WTC11 (cell line): ENCODE data around the gene PI4KA. TPM values are rescaled to one million over a fixed set of nuclear protein-coding genes. Genes with fewer than 3 reads are reported as not detected.

Source experiments
- ATAC-seq: fragments of 200-7000 bp; cut with Tn5 transposase; 2 replicates; pipeline ENCODE4 v1.10.0; 2021; ENCODE audit warnings: mild to moderate bottlenecking, moderate library complexity
- CTCF ChIA-PET: fragments of 300-600 bp; sonication (Branson Sonifier 250); formaldehyde crosslinking; loops from one replicate; lab custom pipeline; 2021; ENCODE audit warnings: antibody characterized with exemption; lab: Charles Lee
- POLR2A ChIA-PET: fragments of 350-600 bp; sonication (Branson Sonifier 250); formaldehyde crosslinking; loops from one replicate; lab custom pipeline; 2021; ENCODE audit warnings: antibody characterized with exemption; lab: Charles Lee
- DNase-seq: peaks from one replicate; pipeline ENCODE4 v3.0.0; 2021; ENCODE audit warnings: low spot score
- H3K27ac Mint-ChIP-seq: 2 replicates; pipeline ENCODE4 v1.8.0; 2021; ENCODE audit warnings: mixed read lengths
- H3K27me3 Mint-ChIP-seq: 2 replicates; pipeline ENCODE4 v1.8.0; 2021; ENCODE audit warnings: low read depth, mild to moderate bottlenecking, moderate library complexity, mixed read lengths
- H3K36me3 Mint-ChIP-seq: 2 replicates; pipeline ENCODE4 v1.8.0; 2021; ENCODE audit warnings: mixed read lengths
- H3K4me1 Mint-ChIP-seq: 2 replicates; pipeline ENCODE4 v1.8.0; 2022; ENCODE audit warnings: mixed read lengths
- H3K4me3 Mint-ChIP-seq: 2 replicates; pipeline ENCODE4 v1.8.0; 2021; ENCODE audit warnings: mild to moderate bottlenecking, moderate library complexity, mixed read lengths
- H3K9me3 Mint-ChIP-seq: 2 replicates; pipeline ENCODE4 v1.8.0; 2021; ENCODE audit warnings: mixed read lengths
- ARID4B ChIP-seq: sonication (generic); formaldehyde crosslinking; IDR thresholded peaks from 2 replicates; pipeline ENCODE4 v1.8.0; 2023; ENCODE audit warnings: missing genetic modification reagents, mild to moderate bottlenecking, borderline replicate concordance
- ATF1 ChIP-seq: sonication (generic); formaldehyde crosslinking; IDR thresholded peaks from 2 replicates; pipeline ENCODE4 v1.8.1; 2023; ENCODE audit warnings: mild to moderate bottlenecking, moderate library complexity, missing genetic modification reagents
- ATF2 ChIP-seq: sonication (generic); formaldehyde crosslinking; IDR thresholded peaks from 2 replicates; pipeline ENCODE4 v1.8.1; 2022; ENCODE audit warnings: low read depth, missing genetic modification reagents, borderline replicate concordance
- ATF6 ChIP-seq: sonication (generic); formaldehyde crosslinking; IDR thresholded peaks from 2 replicates; pipeline ENCODE4 v1.8.1; 2023; ENCODE audit warnings: mild to moderate bottlenecking, missing genetic modification reagents
- CDX4 ChIP-seq: fragments of 250-450 bp; sonication (Bioruptor Pico); IDR thresholded peaks from 2 replicates; pipeline ENCODE4 v1.9.0; 2021; ENCODE audit warnings: moderate library complexity, mild to moderate bottlenecking, inconsistent platforms, borderline replicate concordance
- E2F5 ChIP-seq: sonication (generic); formaldehyde crosslinking; IDR thresholded peaks from 2 replicates; pipeline ENCODE4 v1.8.1; 2022; ENCODE audit warnings: mild to moderate bottlenecking, moderate library complexity, missing genetic modification reagents
- EMX1 ChIP-seq: fragments of 250-450 bp; sonication (Bioruptor Pico); IDR thresholded peaks from 2 replicates; pipeline ENCODE4 v1.8.0; 2021; ENCODE audit warnings: mild to moderate bottlenecking
- ETV6 ChIP-seq: sonication (generic); formaldehyde crosslinking; IDR thresholded peaks from 2 replicates; pipeline ENCODE4 v1.8.1; 2022; ENCODE audit warnings: mild to moderate bottlenecking, missing genetic modification reagents
- GTF2I ChIP-seq: fragments of 250-450 bp; sonication (Bioruptor Pico); conservative IDR thresholded peaks from 2 replicates; pipeline ENCODE4 v1.4.0; 2021; ENCODE audit warnings: mild to moderate bottlenecking
- HMGXB4 ChIP-seq: sonication (generic); formaldehyde crosslinking; IDR thresholded peaks from 2 replicates; pipeline ENCODE4 v1.8.1; 2023; ENCODE audit warnings: mild to moderate bottlenecking, moderate library complexity, missing genetic modification reagents
- JAZF1 ChIP-seq: fragments of 250-450 bp; sonication (Bioruptor Pico); IDR thresholded peaks from 2 replicates; pipeline ENCODE4 v1.9.0; 2021; ENCODE audit warnings: moderate library complexity, mild to moderate bottlenecking, inconsistent platforms
- MYBL2 ChIP-seq: sonication (generic); formaldehyde crosslinking; IDR thresholded peaks from 2 replicates; pipeline ENCODE4 v1.8.1; 2023; ENCODE audit warnings: mild to moderate bottlenecking, moderate library complexity, missing genetic modification reagents
- NFATC4 ChIP-seq: fragments of 250-450 bp; sonication (Bioruptor Pico); IDR thresholded peaks from 2 replicates; pipeline ENCODE4 v1.9.0; 2021; ENCODE audit warnings: mild to moderate bottlenecking
- PRRX2 ChIP-seq: fragments of 250-450 bp; sonication (Bioruptor Pico); IDR thresholded peaks from 2 replicates; pipeline ENCODE4 v1.8.0; 2021; ENCODE audit warnings: mild to moderate bottlenecking
- TEAD4 ChIP-seq: sonication (generic); formaldehyde crosslinking; IDR thresholded peaks from 2 replicates; pipeline ENCODE4 v1.8.0; 2022; ENCODE audit warnings: mild to moderate bottlenecking, missing genetic modification reagents
- USF1 ChIP-seq: sonication (generic); formaldehyde crosslinking; IDR thresholded peaks from 2 replicates; pipeline ENCODE4 v1.8.0; 2022; ENCODE audit warnings: mild to moderate bottlenecking, missing genetic modification reagents
- USF2 ChIP-seq: sonication (generic); formaldehyde crosslinking; IDR thresholded peaks from 2 replicates; pipeline ENCODE4 v1.8.1; 2023; ENCODE audit warnings: mild to moderate bottlenecking, missing genetic modification reagents, moderate library complexity
- ZMAT4 ChIP-seq: fragments of 250-450 bp; sonication (Bioruptor Pico); IDR thresholded peaks from 2 replicates; pipeline ENCODE4 v1.9.0; 2021; ENCODE audit warnings: mild to moderate bottlenecking
- ZNF423 ChIP-seq: fragments of 250-450 bp; sonication (Bioruptor Pico); IDR thresholded peaks from 2 replicates; pipeline ENCODE4 v2.1.2; 2022; ENCODE audit warnings: mild to moderate bottlenecking, moderate library complexity
- ZSCAN18 ChIP-seq: fragments of 250-450 bp; sonication (Bioruptor Pico); IDR thresholded peaks from 2 replicates; pipeline ENCODE4 v2.1.2; 2022; ENCODE audit warnings: mild to moderate bottlenecking, moderate library complexity
- total RNA-seq: library from RNA; stranded (reverse); gene quantifications from 3 replicates; pipeline ENCODE4 v1.2.3, GENCODE V29; 2021

PI4KA gene
- total RNA-seq, 1 experiment from 2014 or later: 45.5 TPM

- ATAC-seq (no peak), DNase-seq (no peak)
- Mint-ChIP-seq H3K27me3 (no peaks in the 10 kb centered on the region), H3K27ac (no peak overlapping the region), H3K9me3 (no peaks in the 10 kb centered on the region), H3K4me3 (no peak overlapping the region), H3K36me3 (peaks cover 19% of the 10 kb centered on the region), H3K4me1 (no peaks in the 10 kb centered on the region)
- TF ChIP-seq ATF2 (CRISPR knock-in tag) (no peak), USF2 (CRISPR knock-in tag) (no peak), MYBL2 (no peak), TEAD4 (CRISPR knock-in tag) (no peak), ZNF423 (no peak), ARID4B (CRISPR knock-in tag) (no peak), USF1 (CRISPR knock-in tag) (no peak)
- CTCF ChIA-PET: interaction anchor here (1.2 to 1.4 kb wide), 4 partner anchors 10 to 168 kb away, joined by 3 to 6 read pairs (median 4); partner anchors contain the start of gene LZTR1
- POLR2A ChIA-PET: no interaction called here
These were observed 44.3 kb downstream of the PI4KA start for GRCh38 chr22:20814221-20814808.

GRCh38 chr22:20813056-20813455, 45.6 kb downstream of the PI4KA start:
- Mint-ChIP-seq H3K4me3 (no peak overlapping the region), H3K27me3 (no peaks in the 10 kb centered on the region), H3K27ac (no peak overlapping the region), H3K4me1 (no peaks in the 10 kb centered on the region), H3K9me3 (no peaks in the 10 kb centered on the region), H3K36me3 (peaks cover 16% of the 10 kb centered on the region)
- ATAC-seq: no peak
- POLR2A ChIA-PET: no interaction called here
- CTCF ChIA-PET: interaction anchor here (1.2 to 1.3 kb wide), 2 partner anchors 9 to 73 kb away, joined by 4 read pairs; no protein-coding TSS in a partner anchor
- no peak for DNase-seq
- no peak for TF ChIP-seq ATF6
- TF ChIP-seq ATF1 (CRISPR knock-in tag): no peak
- TF ChIP-seq HMGXB4 (CRISPR knock-in tag): no peak
- TF ChIP-seq ZSCAN18 (CRISPR knock-in tag): no peak
- no peak for TF ChIP-seq GTF2I (CRISPR knock-in tag)
- TF ChIP-seq ETV6 (CRISPR knock-in tag): no peak
- no peak for TF ChIP-seq TEAD4 (CRISPR knock-in tag)
- TF ChIP-seq EMX1 (CRISPR knock-in tag): no peak
- TF ChIP-seq ZMAT4 (CRISPR knock-in tag): no peak
- no peak for TF ChIP-seq E2F5 (CRISPR knock-in tag)
- TF ChIP-seq PRRX2 (CRISPR knock-in tag): no peak
- no peak for TF ChIP-seq CDX4 (CRISPR knock-in tag)
- no peak for TF ChIP-seq JAZF1 (CRISPR knock-in tag)
- TF ChIP-seq NFATC4: no peak
